ENCODE results near the gene ARHGAP19.
A peak's percentile ranks its signal among the peaks of the same experiment; 100 is the strongest.

ARHGAP19 gene

GRCh38 chr10:97280783-97281182, 11.7 kb downstream of the ARHGAP19 start:
- TF ChIP-seq EZH2 (IDR thresholded peaks at IDR 0.05; ENCODE audit: borderline replicate concordance, low read length) (no peak), CTCF (IDR thresholded peaks at IDR 0.05; ENCODE audit: low read length) (no peak)

GRCh38 chr10:97279121-97279815, 13.2 kb downstream of the ARHGAP19 start:
- Histone ChIP-seq H3F3A (ENCODE audit: insufficient read depth, low read length) (no peaks in the 10 kb centered on the region), H3K4me2 (ENCODE audit: low read length) (no peak overlapping the region), H3K36me3 (ENCODE audit: insufficient read depth, low read length) (no peaks in the 10 kb centered on the region), H3K9me3 (ENCODE audit: low read length) (no peaks in the 10 kb centered on the region), H3K4me1 (ENCODE audit: insufficient read depth, low read length, severe bottlenecking) (peaks cover 20% of the 10 kb centered on the region), H3K27ac (ENCODE audit: low read depth, low read length, poor library complexity, severe bottlenecking) (no peak overlapping the region), H3K9ac (ENCODE audit: low read length) (no peak overlapping the region), H3K79me2 (ENCODE audit: insufficient read depth, low read length) (peaks cover 18% of the 10 kb centered on the region), H3K4me3 (ENCODE audit: low read depth, low read length, poor library complexity, severe bottlenecking) (no peak overlapping the region), H3K9me2 (ENCODE audit: low read depth, low read length) (no peaks in the 10 kb centered on the region), H2AFZ (ENCODE audit: low read length) (no peak overlapping the region), H4K20me1 (ENCODE audit: insufficient read depth, low read length) (no peaks in the 10 kb centered on the region), H3K27me3 (ENCODE audit: insufficient read depth, low read length) (no peaks in the 10 kb centered on the region)
- TF ChIP-seq CTCF (IDR thresholded peaks at IDR 0.05; ENCODE audit: low read length) (no peak), EZH2 (IDR thresholded peaks at IDR 0.05; ENCODE audit: borderline replicate concordance, low read length) (no peak)

More at GRCh38 chr10:97280783-97281182, 11.7 kb downstream of the ARHGAP19 start:
- no peak overlapping the region for H3K9ac ChIP-seq (ENCODE audit: low read length)
- peaks cover 16% of the 10 kb centered on the region for H3K4me1 ChIP-seq (ENCODE audit: insufficient read depth, low read length, severe bottlenecking)
- H4K20me1 ChIP-seq (ENCODE audit: insufficient read depth, low read length), result no peaks in the 10 kb centered on the region
- peaks cover 12% of the 10 kb centered on the region for H3K79me2 ChIP-seq (ENCODE audit: insufficient read depth, low read length)
- H3K27ac ChIP-seq (ENCODE audit: low read depth, low read length, poor library complexity, severe bottlenecking), result no peak overlapping the region
- H3K4me2 ChIP-seq (ENCODE audit: low read length), result no peak overlapping the region
- no peak overlapping the region for H2AFZ ChIP-seq (ENCODE audit: low read length)
- H3K27me3 ChIP-seq (ENCODE audit: insufficient read depth, low read length), result no peaks in the 10 kb centered on the region
- no peaks in the 10 kb centered on the region for H3K9me2 ChIP-seq (ENCODE audit: low read depth, low read length)
- H3K36me3 ChIP-seq (ENCODE audit: insufficient read depth, low read length), result no peaks in the 10 kb centered on the region
- H3F3A ChIP-seq (ENCODE audit: insufficient read depth, low read length), result no peaks in the 10 kb centered on the region
- no peaks in the 10 kb centered on the region for H3K9me3 ChIP-seq (ENCODE audit: low read length)
- H3K4me3 ChIP-seq (ENCODE audit: low read depth, low read length, poor library complexity, severe bottlenecking), result no peak overlapping the region

- H3K36me3 ChIP-seq (ENCODE audit: insufficient read depth, low read length), result no peaks in the 10 kb centered on the region
- H3F3A ChIP-seq (ENCODE audit: insufficient read depth, low read length), result no peaks in the 10 kb centered on the region
- H3K4me1 ChIP-seq (ENCODE audit: insufficient read depth, low read length, severe bottlenecking), result peaks cover 20% of the 10 kb centered on the region
- no peaks in the 10 kb centered on the region for H3K27me3 ChIP-seq (ENCODE audit: insufficient read depth, low read length)
- H3K27ac ChIP-seq (ENCODE audit: low read depth, low read length, poor library complexity, severe bottlenecking), result no peak overlapping the region
- no peaks in the 10 kb centered on the region for H3K9me2 ChIP-seq (ENCODE audit: low read depth, low read length)
- peaks cover 18% of the 10 kb centered on the region for H3K79me2 ChIP-seq (ENCODE audit: insufficient read depth, low read length)
- TF ChIP-seq EZH2 (IDR thresholded peaks at IDR 0.05; ENCODE audit: borderline replicate concordance, low read length) (no peak), CTCF (IDR thresholded peaks at IDR 0.05; ENCODE audit: low read length) (peak; percentile 38)
- H3K9me3 ChIP-seq (ENCODE audit: low read length), result no peaks in the 10 kb centered on the region
- H3K4me3 ChIP-seq (ENCODE audit: low read depth, low read length, poor library complexity, severe bottlenecking), result no peak overlapping the region
- H3K9ac ChIP-seq (ENCODE audit: low read length), result no peak overlapping the region
- H2AFZ ChIP-seq (ENCODE audit: low read length), result no peak overlapping the region
- H4K20me1 ChIP-seq (ENCODE audit: insufficient read depth, low read length), result no peaks in the 10 kb centered on the region
- H3K4me2 ChIP-seq (ENCODE audit: low read length), result no peak overlapping the region
Measured at GRCh38 chr10:97278491-97278989, 13.9 kb downstream of the ARHGAP19 start.
